Middle frontal gyrus (tissue), 1 donor: ENCODE measurements around the gene WDR72.
"Not testable (repeated sequence)": the region's sequence is repeated elsewhere in the genome, so short reads cannot be mapped to it uniquely, and the experiment has no call there.

Experiments
- DNase-seq: peaks from one replicate; pipeline ENCODE4 v3.0.0-alpha.2; 2015; ENCODE audit warnings: low spot score; ENCODE audit errors: extremely low spot score

WDR72 gene

GRCh38 chr15:53759411-53759931 lies at the start of gene WDR72:
TSS of gene WDR72 (minus strand) at chr15:53759663. CDS start at chr15:53733149, 26,514 bp downstream.
- no peak for DNase-seq

GRCh38 chr15:53808058-53808706 lies 48.7 kb upstream of the WDR72 start:
- DNase-seq = no peak

- no peak for DNase-seq
Measured at GRCh38 chr15:53807501-53807900, 48.0 kb upstream of the WDR72 start.

GRCh38 chr15:53802672-53803071 lies 43.2 kb upstream of the WDR72 start:
- DNase-seq = no peak

GRCh38 chr15:53791581-53791980 lies 32.1 kb upstream of the WDR72 start:
- DNase-seq = no peak

- DNase-seq = no peak
Measured at GRCh38 chr15:53789654-53790375, 30.4 kb upstream of the WDR72 start.

- no peak for DNase-seq
Measured at GRCh38 chr15:53786401-53786800, 26.9 kb upstream of the WDR72 start.

- DNase-seq = not testable (repeated sequence)
Measured at GRCh38 chr15:53785241-53785640, 25.8 kb upstream of the WDR72 start.

- DNase-seq = no peak
Measured at GRCh38 chr15:53762916-53763315, 3.5 kb upstream of the WDR72 start.

GRCh38 chr15:53758412-53758811 lies 1.1 kb downstream of the WDR72 start:
- DNase-seq = no peak

GRCh38 chr15:53757906-53758305 lies 1.6 kb downstream of the WDR72 start:
- no peak for DNase-seq

GRCh38 chr15:53753813-53754212 lies 5.7 kb downstream of the WDR72 start:
- no peak for DNase-seq

GRCh38 chr15:53752406-53752805 lies 7.1 kb downstream of the WDR72 start:
- no peak for DNase-seq

GRCh38 chr15:53747501-53748068 lies 11.9 kb downstream of the WDR72 start:
- no peak for DNase-seq

GRCh38 chr15:53746101-53746500 lies 13.4 kb downstream of the WDR72 start:
- DNase-seq = no peak

- no peak for DNase-seq
Measured at GRCh38 chr15:53739651-53740050, 19.8 kb downstream of the WDR72 start.

GRCh38 chr15:53739187-53739586 lies 20.3 kb downstream of the WDR72 start:
- no peak for DNase-seq

GRCh38 chr15:53721334-53722087 lies 38.0 kb downstream of the WDR72 start:
- DNase-seq = no peak

GRCh38 chr15:53716909-53717876 lies 42.3 kb downstream of the WDR72 start:
- no peak for DNase-seq

GRCh38 chr15:53713218-53713617 lies 46.2 kb downstream of the WDR72 start:
- DNase-seq = no peak

GRCh38 chr15:53710906-53711305 lies 48.6 kb downstream of the WDR72 start:
- no peak for DNase-seq
